Heart right ventricle (tissue), 16 donors: ENCODE results near the gene ATRX. TPM values are rescaled to one million over a fixed set of nuclear protein-coding genes. Genes with fewer than 3 reads are reported as not detected.
"Not testable (repeated sequence)": the region's sequence is repeated elsewhere in the genome, so short reads cannot be mapped to it uniquely, and the experiment has no call there.

Experiments
- ATAC-seq, 8 donors: fragments of 200-7000 bp; cut with Tn5 transposase; one replicate each; pipeline ENCODE4 v1.9.1; 2020; ENCODE audit warnings: mild to moderate bottlenecking in 8 of 8, moderate library complexity in 8 of 8, moderate number of reproducible peaks in 1 of 8
- DNase-seq, 2 donors: peaks; one replicate each; pipeline ENCODE4 v3.0.0-alpha.2; 2020
- H3K27ac ChIP-seq, 10 donors: fragments of 200-600 bp; sonication (generic) in 2 of 10; one replicate each; pipeline versions ENCODE4 v1.5.0 to v1.8.0; 2020 to 2022; ENCODE audit warnings: mild to moderate bottlenecking in 3 of 10
- H3K27me3 ChIP-seq, 7 donors: fragments of 200-600 bp; one replicate each; pipeline ENCODE4 v1.8.0; 2021 to 2022; ENCODE audit warnings: mild to moderate bottlenecking in 2 of 7
- H3K36me3 ChIP-seq, 9 donors: fragments of 200-600 bp; sonication (generic) in 1 of 9; one replicate each; pipeline versions ENCODE4 v1.5.0 to v1.8.0; 2020 to 2022; ENCODE audit warnings: mild to moderate bottlenecking in 2 of 9
- H3K4me1 ChIP-seq, 9 donors: fragments of 200-600 bp; sonication (generic) in 1 of 9; one replicate each; pipeline versions ENCODE4 v1.5.0 to v1.8.0; 2020 to 2022; ENCODE audit warnings: mild to moderate bottlenecking in 4 of 9
- H3K4me3 ChIP-seq, 10 donors: fragments of 200-600 bp; sonication (generic) in 2 of 10; one replicate each; pipeline versions ENCODE4 v1.5.0 to v1.8.0; 2020 to 2022; ENCODE audit warnings: mild to moderate bottlenecking in 7 of 10, moderate library complexity in 2 of 10
- H3K9me3 ChIP-seq, 11 donors: fragments of 200-600 bp in 10 of 11; sonication (generic) in 2 of 11; one replicate each; pipeline versions ENCODE4 v1.5.0 to v1.8.0; 2013 to 2022; ENCODE audit warnings: mild to moderate bottlenecking in 2 of 11, control low read depth in 1 of 11, moderate library complexity in 1 of 11
- CTCF ChIP-seq, 9 donors: fragments of 200-600 bp; sonication (generic) in 2 of 9; IDR thresholded peaks; one replicate each; pipeline versions ENCODE4 v1.5.0 to v1.8.0; 2021 to 2022; ENCODE audit warnings: antibody characterized with exemption in 9 of 9, mild to moderate bottlenecking in 5 of 9, moderate library complexity in 1 of 9
- WGBS, 2 donors: extraction: QIAGEN DNeasy Blood & Tissue Kit; methylation state at CpG; one replicate each; pipeline ENCODE4 v1.1.7; 2013; ENCODE audit warnings: inconsistent platforms in 1 of 2; 5-methylcytosine and 5-hydroxymethylcytosine counted together
- intact Hi-C, 10 donors: fragments of 100-400 bp; cut with DNase I; formaldehyde crosslinking; loops; one replicate each; pipeline versions ENCODE4 v1.11.1 to v1.14.2; 2022
- polyA plus RNA-seq, 2 donors: library from polyadenylated mRNA; stranded (reverse); fragments of 200-250 nt; gene quantifications; one replicate each; pipeline ENCODE4 v1.2.3, GENCODE V29; 2013
- total RNA-seq, 10 donors: library from RNA; stranded (reverse); fragmentation: NEBNext Ultra II Directional in 3 of 10; extraction: Animal tissue kit (Norgen Biotek cat#: 25700) in 3 of 10; gene quantifications; one replicate each; pipeline versions ENCODE4 v1.2.1 to v1.2.4, GENCODE V29; 2021 to 2023
- donor health status: Arrhythmogenic right ventricular cardiomyopathy.
- donor health status: ischemic (EF 13 %, LVEDD 7.1; RV severe dilation, severe dysfunction).
- donor health status: healthy with polysubstance abuse.
- donor health status: DM: no; HTN: yes; CAD: no.
- donor health status: DM: no; HTN: no; CAD: no.
- donor health status: ischemic (EF 25% LVEDD 6.9; RV normal size, moderate dysfunction).
- donor health status: ischemic (EF 25% LVEDD 5.7; RV mildly dilated, moderate dysfunction).
- donor health status: healthy.
- donor health status: DM: yes; HTN: yes; CAD: no.
- donor health status: Ischemic cardiomyopathy.
- donor health status: ischemic (EF 35%, LVEDD 5.7; RV mildly dilated, moderate dysfunction).
- donor health status: nonischemic (EF 11% LVEDD 7.7; RV severe dilation, severe dysfunction).
- donor health status: DM: yes; HTN: yes; CAD: no.
- donor health status: PGD.
- donor health status: ischemic (EF 29% LVEDD 5.4; RV normal size, mild dysfunction).
- donor health status: nonischemic (EF 23%, LVEDD 6.1; RV moderate dilation, normal function).

ATRX gene
- total and polyA plus RNA-seq, 12 donors: 8.1 to 107 (median 88.6) TPM

- TF ChIP-seq CTCF (IDR thresholded peaks at IDR 0.05): no peak
- WGBS, 2 donors: 81 to 84% methylated on average over 9 of the region's 9 CpGs
- Histone ChIP-seq H3K4me3 (no peak overlapping the region), H3K27ac (no peak overlapping the region), H3K36me3 (peaks cover 0 to 32% (median 5%) of the 10 kb centered on the region in 9 donors), H3K9me3 (no peaks in the 10 kb centered on the region), H3K4me1 (peaks cover 0 to 5% (median 0%) of the 10 kb centered on the region in 9 donors), H3K27me3 (no peaks in the 10 kb centered on the region)
- intact Hi-C loops: no loop called here
- no peak for DNase-seq
- ATAC-seq: no peak
Measured at GRCh38 chrX:77622672-77623071, 163.3 kb downstream of the ATRX start.

- Histone ChIP-seq H3K4me1 (peaks cover 0 to 5% (median 0%) of the 10 kb centered on the region in 9 donors), H3K4me3 (no peak overlapping the region), H3K27me3 (no peaks in the 10 kb centered on the region), H3K36me3 (peaks cover 0 to 36% (median 5%) of the 10 kb centered on the region in 9 donors), H3K27ac (no peak overlapping the region), H3K9me3 (no peaks in the 10 kb centered on the region)
- 56 to 75% methylated on average over 3 of the region's 3 CpGs for WGBS, 2 donors
- intact Hi-C loops: no loop called here
- DNase-seq (no peak), ATAC-seq (no peak)
- TF ChIP-seq CTCF (IDR thresholded peaks at IDR 0.05): no peak
Measured at GRCh38 chrX:77622233-77622632, 163.8 kb downstream of the ATRX start.

GRCh38 chrX:77621453-77621852, 164.6 kb downstream of the ATRX start:
- H3K36me3 ChIP-seq: peaks cover 0 to 44% (median 5%) of the 10 kb centered on the region in 9 donors
- H3K4me1 ChIP-seq, H3K9me3 ChIP-seq, intact Hi-C loops, DNase-seq, H3K4me3 ChIP-seq, H3K27me3 ChIP-seq, H3K27ac ChIP-seq, ATAC-seq: not testable (repeated sequence)
- WGBS, 2 donors: 94 to 98% methylated on average over 5 of the region's 5 CpGs

- H3K27ac ChIP-seq: no peak overlapping the region
- no peak overlapping the region for H3K4me3 ChIP-seq
- H3K27me3 ChIP-seq: peaks cover 0 to 8% (median 0%) of the 10 kb centered on the region in 7 donors
- no peak for ATAC-seq
- no peaks in the 10 kb centered on the region for H3K9me3 ChIP-seq
- no peaks in the 10 kb centered on the region for H3K4me1 ChIP-seq
- intact Hi-C loops: no loop called here
- TF ChIP-seq CTCF (IDR thresholded peaks at IDR 0.05): no peak
- H3K36me3 ChIP-seq: peaks cover 0 to 86% (median 5%) of the 10 kb centered on the region in 9 donors
- 89 to 92% methylated on average over 1 of the region's 1 CpG for WGBS, 2 donors
- no peak for DNase-seq
Measured at GRCh38 chrX:77617206-77617605, 168.8 kb downstream of the ATRX start.

- Histone ChIP-seq H3K4me1 (no peaks in the 10 kb centered on the region), H3K27me3 (no peaks in the 10 kb centered on the region), H3K9me3 (no peaks in the 10 kb centered on the region), H3K36me3 (peaks cover 0 to 24% (median 0%) of the 10 kb centered on the region in 9 donors), H3K4me3 (no peak overlapping the region), H3K27ac (no peak overlapping the region)
- intact Hi-C loops: no loop called here
- WGBS, 2 donors: 47 to 92% methylated on average over 2 of the region's 2 CpGs
- no peak for ATAC-seq
- no peak for TF ChIP-seq CTCF (IDR thresholded peaks at IDR 0.05)
- DNase-seq: no peak
Measured at GRCh38 chrX:77603635-77604336, 182.2 kb downstream of the ATRX start.
